Measurements from ENCODE around the gene HACD3.

HACD3 gene

GRCh38 chr15:65521350-65521749 is 8.9 kb upstream of the HACD3 start:
- Histone ChIP-seq H3K27ac (ENCODE audit: low read depth in 2 of 2, low read length in 2 of 2) (no peak overlapping the region), H3K36me3 (ENCODE audit: control insufficient read depth in 2 of 2, insufficient read depth in 2 of 2, low read length in 2 of 2) (no peaks in the 10 kb centered on the region), H3K4me3 (ENCODE audit: low read length in 2 of 2) (no peak overlapping the region), H3K4me1 (ENCODE audit: control insufficient read depth in 2 of 2, insufficient read depth in 2 of 2, low read length in 2 of 2) (peaks cover 7 to 9% of the 10 kb centered on the region in 2 donors), H3K27me3 (ENCODE audit: control insufficient read depth in 2 of 2, insufficient read depth in 2 of 2, low read length in 2 of 2) (no peaks in the 10 kb centered on the region), H3K9ac (ENCODE audit: low read depth in 1 of 2, low read length in 2 of 2) (no peak overlapping the region), H3K9me3 (ENCODE audit: control insufficient read depth in 2 of 2, low read length in 2 of 2) (no peaks in the 10 kb centered on the region)

- Histone ChIP-seq H3K4me1 (ENCODE audit: control insufficient read depth in 2 of 2, insufficient read depth in 2 of 2, low read length in 2 of 2) (no peaks in the 10 kb centered on the region), H3K36me3 (ENCODE audit: control insufficient read depth in 2 of 2, insufficient read depth in 2 of 2, low read length in 2 of 2) (no peaks in the 10 kb centered on the region), H3K9me3 (ENCODE audit: control insufficient read depth in 2 of 2, low read length in 2 of 2) (no peaks in the 10 kb centered on the region), H3K9ac (ENCODE audit: low read depth in 1 of 2, low read length in 2 of 2) (no peak overlapping the region), H3K4me3 (ENCODE audit: low read length in 2 of 2) (no peak overlapping the region), H3K27ac (ENCODE audit: low read depth in 2 of 2, low read length in 2 of 2) (no peak overlapping the region), H3K27me3 (ENCODE audit: control insufficient read depth in 2 of 2, insufficient read depth in 2 of 2, low read length in 2 of 2) (no peaks in the 10 kb centered on the region)
Measured at GRCh38 chr15:65524226-65524625, 6.0 kb upstream of the HACD3 start.

- no peak overlapping the region for H3K27ac ChIP-seq (ENCODE audit: low read depth in 2 of 2, low read length in 2 of 2)
- H3K9ac ChIP-seq (ENCODE audit: low read depth in 1 of 2, low read length in 2 of 2): no peak overlapping the region
- peaks cover 3% of the 10 kb centered on the region in 2 donors for H3K4me1 ChIP-seq (ENCODE audit: control insufficient read depth in 2 of 2, insufficient read depth in 2 of 2, low read length in 2 of 2)
- no peaks in the 10 kb centered on the region for H3K27me3 ChIP-seq (ENCODE audit: control insufficient read depth in 2 of 2, insufficient read depth in 2 of 2, low read length in 2 of 2)
- no peaks in the 10 kb centered on the region for H3K9me3 ChIP-seq (ENCODE audit: control insufficient read depth in 2 of 2, low read length in 2 of 2)
- H3K36me3 ChIP-seq (ENCODE audit: control insufficient read depth in 2 of 2, insufficient read depth in 2 of 2, low read length in 2 of 2): no peaks in the 10 kb centered on the region
- no peak overlapping the region for H3K4me3 ChIP-seq (ENCODE audit: low read length in 2 of 2)
Measured at GRCh38 chr15:65525622-65526021, 4.6 kb upstream of the HACD3 start.

GRCh38 chr15:65528461-65529060 is 1.7 kb upstream of the HACD3 start:
- no peaks in the 10 kb centered on the region for H3K9me3 ChIP-seq (ENCODE audit: control insufficient read depth in 2 of 2, low read length in 2 of 2)
- no peaks in the 10 kb centered on the region for H3K36me3 ChIP-seq (ENCODE audit: control insufficient read depth in 2 of 2, insufficient read depth in 2 of 2, low read length in 2 of 2)
- H3K4me1 ChIP-seq (ENCODE audit: control insufficient read depth in 2 of 2, insufficient read depth in 2 of 2, low read length in 2 of 2): peaks cover 12 to 13% of the 10 kb centered on the region in 2 donors
- H3K9ac ChIP-seq (ENCODE audit: low read depth in 1 of 2, low read length in 2 of 2): no peak overlapping the region
- H3K27me3 ChIP-seq (ENCODE audit: control insufficient read depth in 2 of 2, insufficient read depth in 2 of 2, low read length in 2 of 2): no peaks in the 10 kb centered on the region
- no peak overlapping the region for H3K4me3 ChIP-seq (ENCODE audit: low read length in 2 of 2)
- no peak overlapping the region for H3K27ac ChIP-seq (ENCODE audit: low read depth in 2 of 2, low read length in 2 of 2)

- Histone ChIP-seq H3K9ac (ENCODE audit: low read depth in 1 of 2, low read length in 2 of 2) (peak overlapping the region; percentile 70 to 80), H3K4me3 (ENCODE audit: low read length in 2 of 2) (peak overlapping the region; percentile 82 to 90), H3K27ac (ENCODE audit: low read depth in 2 of 2, low read length in 2 of 2) (peak overlapping the region in 1 of 2 donors; percentile 68), H3K9me3 (ENCODE audit: control insufficient read depth in 2 of 2, low read length in 2 of 2) (no peaks in the 10 kb centered on the region), H3K4me1 (ENCODE audit: control insufficient read depth in 2 of 2, insufficient read depth in 2 of 2, low read length in 2 of 2) (peaks cover 12 to 19% of the 10 kb centered on the region in 2 donors), H3K27me3 (ENCODE audit: control insufficient read depth in 2 of 2, insufficient read depth in 2 of 2, low read length in 2 of 2) (no peaks in the 10 kb centered on the region), H3K36me3 (ENCODE audit: control insufficient read depth in 2 of 2, insufficient read depth in 2 of 2, low read length in 2 of 2) (no peaks in the 10 kb centered on the region)
Measured at GRCh38 chr15:65529762-65530317, 423 bp upstream of the HACD3 start.

- Histone ChIP-seq H3K36me3 (ENCODE audit: control insufficient read depth in 2 of 2, insufficient read depth in 2 of 2, low read length in 2 of 2) (no peaks in the 10 kb centered on the region), H3K27ac (ENCODE audit: low read depth in 2 of 2, low read length in 2 of 2) (peak overlapping the region in 1 of 2 donors; percentile 2), H3K27me3 (ENCODE audit: control insufficient read depth in 2 of 2, insufficient read depth in 2 of 2, low read length in 2 of 2) (no peaks in the 10 kb centered on the region), H3K9ac (ENCODE audit: low read depth in 1 of 2, low read length in 2 of 2) (no peak overlapping the region), H3K4me1 (ENCODE audit: control insufficient read depth in 2 of 2, insufficient read depth in 2 of 2, low read length in 2 of 2) (peaks cover 12 to 19% of the 10 kb centered on the region in 2 donors), H3K9me3 (ENCODE audit: control insufficient read depth in 2 of 2, low read length in 2 of 2) (no peaks in the 10 kb centered on the region), H3K4me3 (ENCODE audit: low read length in 2 of 2) (no peak overlapping the region)
Measured at GRCh38 chr15:65532738-65533051, 2.4 kb downstream of the HACD3 start.

GRCh38 chr15:65533057-65533756 is 2.9 kb downstream of the HACD3 start:
- Histone ChIP-seq H3K4me3 (ENCODE audit: low read length in 2 of 2) (no peak overlapping the region), H3K27me3 (ENCODE audit: control insufficient read depth in 2 of 2, insufficient read depth in 2 of 2, low read length in 2 of 2) (no peaks in the 10 kb centered on the region), H3K27ac (ENCODE audit: low read depth in 2 of 2, low read length in 2 of 2) (peak overlapping the region in 1 of 2 donors; percentile 2), H3K4me1 (ENCODE audit: control insufficient read depth in 2 of 2, insufficient read depth in 2 of 2, low read length in 2 of 2) (peaks cover 12 to 19% of the 10 kb centered on the region in 2 donors), H3K9ac (ENCODE audit: low read depth in 1 of 2, low read length in 2 of 2) (no peak overlapping the region), H3K36me3 (ENCODE audit: control insufficient read depth in 2 of 2, insufficient read depth in 2 of 2, low read length in 2 of 2) (no peaks in the 10 kb centered on the region), H3K9me3 (ENCODE audit: control insufficient read depth in 2 of 2, low read length in 2 of 2) (no peaks in the 10 kb centered on the region)

GRCh38 chr15:65535192-65535591 is 4.9 kb downstream of the HACD3 start:
- peaks cover 9 to 19% of the 10 kb centered on the region in 2 donors for H3K4me1 ChIP-seq (ENCODE audit: control insufficient read depth in 2 of 2, insufficient read depth in 2 of 2, low read length in 2 of 2)
- H3K27ac ChIP-seq (ENCODE audit: low read depth in 2 of 2, low read length in 2 of 2): no peak overlapping the region
- H3K36me3 ChIP-seq (ENCODE audit: control insufficient read depth in 2 of 2, insufficient read depth in 2 of 2, low read length in 2 of 2): no peaks in the 10 kb centered on the region
- H3K27me3 ChIP-seq (ENCODE audit: control insufficient read depth in 2 of 2, insufficient read depth in 2 of 2, low read length in 2 of 2): no peaks in the 10 kb centered on the region
- no peak overlapping the region for H3K4me3 ChIP-seq (ENCODE audit: low read length in 2 of 2)
- H3K9ac ChIP-seq (ENCODE audit: low read depth in 1 of 2, low read length in 2 of 2): no peak overlapping the region
- no peaks in the 10 kb centered on the region for H3K9me3 ChIP-seq (ENCODE audit: control insufficient read depth in 2 of 2, low read length in 2 of 2)

- H3K27me3 ChIP-seq (ENCODE audit: control insufficient read depth in 2 of 2, insufficient read depth in 2 of 2, low read length in 2 of 2): no peaks in the 10 kb centered on the region
- H3K4me3 ChIP-seq (ENCODE audit: low read length in 2 of 2): no peak overlapping the region
- peaks cover 3% of the 10 kb centered on the region in 2 donors for H3K4me1 ChIP-seq (ENCODE audit: control insufficient read depth in 2 of 2, insufficient read depth in 2 of 2, low read length in 2 of 2)
- H3K36me3 ChIP-seq (ENCODE audit: control insufficient read depth in 2 of 2, insufficient read depth in 2 of 2, low read length in 2 of 2): no peaks in the 10 kb centered on the region
- H3K27ac ChIP-seq (ENCODE audit: low read depth in 2 of 2, low read length in 2 of 2): no peak overlapping the region
- no peak overlapping the region for H3K9ac ChIP-seq (ENCODE audit: low read depth in 1 of 2, low read length in 2 of 2)
- H3K9me3 ChIP-seq (ENCODE audit: control insufficient read depth in 2 of 2, low read length in 2 of 2): no peaks in the 10 kb centered on the region
Measured at GRCh38 chr15:65540314-65540713, 10.1 kb downstream of the HACD3 start.

GRCh38 chr15:65541231-65541820 is 11.1 kb downstream of the HACD3 start:
- H3K9ac ChIP-seq (ENCODE audit: low read depth in 1 of 2, low read length in 2 of 2): no peak overlapping the region
- H3K27me3 ChIP-seq (ENCODE audit: control insufficient read depth in 2 of 2, insufficient read depth in 2 of 2, low read length in 2 of 2): no peaks in the 10 kb centered on the region
- no peak overlapping the region for H3K27ac ChIP-seq (ENCODE audit: low read depth in 2 of 2, low read length in 2 of 2)

More at GRCh38 chr15:65541231-65541820, 11.1 kb downstream of the HACD3 start:
- H3K4me3 ChIP-seq (ENCODE audit: low read length in 2 of 2): no peak overlapping the region
- no peaks in the 10 kb centered on the region for H3K36me3 ChIP-seq (ENCODE audit: control insufficient read depth in 2 of 2, insufficient read depth in 2 of 2, low read length in 2 of 2)
- peaks cover 3% of the 10 kb centered on the region in 2 donors for H3K4me1 ChIP-seq (ENCODE audit: control insufficient read depth in 2 of 2, insufficient read depth in 2 of 2, low read length in 2 of 2)
- H3K9me3 ChIP-seq (ENCODE audit: control insufficient read depth in 2 of 2, low read length in 2 of 2): no peaks in the 10 kb centered on the region

Data from mucosa of rectum (tissue), 2 donors.